Natural killer cell (primary cell): ENCODE results near the gene BHLHA15. TPM values are rescaled to one million over a fixed set of nuclear protein-coding genes. Genes with fewer than 3 reads are reported as not detected.

Experiments used
- ATAC-seq, 3 donors: fragments of 150-1000 bp in 2 of 3; fragments of 200-7000 bp in 1 of 3; cut with Tn5 transposase; 1 replicate in 1 of 3; 2 replicates in 2 of 3; pipeline ENCODE4 v1.10.0; 2021; ENCODE audit warnings: mild to moderate bottlenecking in 2 of 3, moderate library complexity in 2 of 3
- DNase-seq, 2 donors: peaks; one replicate each; pipeline versions ENCODE4 v3.0.0 to v3.0.0-alpha.2; 2013 to 2021; ENCODE audit warnings: mixed read lengths in 1 of 2
- H3K27ac ChIP-seq: one replicate; pipeline ENCODE4 v1.5.1; 2013; ENCODE audit warnings: mild to moderate bottlenecking, low read length
- H3K27me3 ChIP-seq: one replicate; pipeline ENCODE4 v1.6.1; 2013; ENCODE audit warnings: low read length; ENCODE audit not compliant: control insufficient read depth, insufficient read depth
- H3K36me3 ChIP-seq: one replicate; pipeline ENCODE4 v1.6.1; 2013; ENCODE audit warnings: low read length; ENCODE audit not compliant: control insufficient read depth, insufficient read depth
- H3K4me1 ChIP-seq: one replicate; pipeline ENCODE4 v1.6.1; 2013; ENCODE audit warnings: low read length; ENCODE audit not compliant: control insufficient read depth, insufficient read depth
- H3K4me3 ChIP-seq: one replicate; pipeline ENCODE4 v1.5.1; 2013; ENCODE audit warnings: low read length
- H3K9me3 ChIP-seq: one replicate; pipeline ENCODE4 v1.6.1; 2013; ENCODE audit warnings: low read length; ENCODE audit not compliant: control insufficient read depth, insufficient read depth
- H3K27ac Mint-ChIP-seq, 2 donors: one replicate each; pipeline ENCODE4 v1.8.0; 2022; ENCODE audit warnings: mild to moderate bottlenecking in 2 of 2, mixed read lengths in 2 of 2, moderate library complexity in 1 of 2
- H3K27me3 Mint-ChIP-seq, 2 donors: one replicate each; pipeline ENCODE4 v1.8.0; 2022; ENCODE audit warnings: low read depth in 2 of 2, mixed read lengths in 2 of 2
- H3K36me3 Mint-ChIP-seq: one replicate; pipeline ENCODE4 v1.8.0; 2022; ENCODE audit warnings: mixed read lengths
- H3K4me1 Mint-ChIP-seq, 2 donors: one replicate each; pipeline ENCODE4 v1.8.0; 2022; ENCODE audit warnings: mixed read lengths in 2 of 2
- H3K4me3 Mint-ChIP-seq: one replicate; pipeline ENCODE4 v1.8.0; 2022; ENCODE audit warnings: mild to moderate bottlenecking, moderate library complexity, mixed read lengths
- H3K9me3 Mint-ChIP-seq, 2 donors: one replicate each; pipeline ENCODE4 v1.8.0; 2022; ENCODE audit warnings: mixed read lengths in 2 of 2
- CTCF ChIP-seq: fragments of 200-600 bp; IDR thresholded peaks from one replicate; pipeline ENCODE4 v1.8.0; 2022; ENCODE audit warnings: antibody characterized with exemption
- WGBS: methylation state at CpG from one replicate; pipeline ENCODE4 v1.1.7; 2013; ENCODE audit warnings: missing lambda C conversion rate; ENCODE audit not compliant: insufficient coverage; 5-methylcytosine and 5-hydroxymethylcytosine counted together
- intact Hi-C: fragments of 100-400 bp; cut with micrococcal nuclease; formaldehyde crosslinking; loops from one replicate; pipeline ENCODE4 v1.14.2; 2022
- total RNA-seq, 4 donors: library from RNA; stranded (reverse); fragments of 120-200 nt in 1 of 4; gene quantifications; one replicate each; pipeline versions ENCODE4 v1.2.3 to v1.2.4, GENCODE V29; 2013 to 2022

BHLHA15 gene
- total RNA-seq, 3 donors from 2014 or later (not counting 1 experiment from before 2014, with no cell fraction given), result 3.3 TPM; not detected in 2

GRCh38 chr7:98210513-98211220 lies 572 bp upstream of the BHLHA15 start:
- ATAC-seq (no peak), DNase-seq (no peak)
- H3K27me3 ChIP-seq, result peaks cover 6% of the 10 kb centered on the region
- H3K36me3 ChIP-seq, result peaks cover 10% of the 10 kb centered on the region
- Mint-ChIP-seq H3K4me3 (peak overlapping the region; percentile 52), H3K36me3 (peaks cover 6% of the 10 kb centered on the region), H3K27me3 (no peaks in the 10 kb centered on the region), H3K4me1 (peaks cover 0 to 4% of the 10 kb centered on the region in 2 donors), H3K27ac (no peak overlapping the region), H3K9me3 (no peaks in the 10 kb centered on the region)
- intact Hi-C loops, result no loop called here
- WGBS, result 16% methylated on average over 35 of the region's 49 CpGs
- H3K4me1 ChIP-seq, result peaks cover 10% of the 10 kb centered on the region
- H3K9me3 ChIP-seq, result no peaks in the 10 kb centered on the region
- no peak for TF ChIP-seq CTCF
- no peak overlapping the region for H3K4me3 ChIP-seq
- H3K27ac ChIP-seq, result no peak overlapping the region

- peak overlapping the region; percentile 40 for H3K4me3 Mint-ChIP-seq
- H3K27me3 Mint-ChIP-seq, result no peaks in the 10 kb centered on the region
- no peak overlapping the region for H3K27ac Mint-ChIP-seq
- no peaks in the 10 kb centered on the region for H3K9me3 Mint-ChIP-seq
- Histone ChIP-seq H3K9me3 (no peaks in the 10 kb centered on the region), H3K4me1 (peaks cover 10% of the 10 kb centered on the region), H3K27me3 (peaks cover 6% of the 10 kb centered on the region), H3K27ac (no peak overlapping the region), H3K4me3 (no peak overlapping the region), H3K36me3 (peaks cover 4% of the 10 kb centered on the region)
- ATAC-seq, result peak in 1 of 3 donors; percentile 8
- H3K36me3 Mint-ChIP-seq, result no peaks in the 10 kb centered on the region
- DNase-seq, result no peak
- 91% methylated on average over 49 of the region's 49 CpGs for WGBS
- peaks cover 0 to 4% of the 10 kb centered on the region in 2 donors for H3K4me1 Mint-ChIP-seq
- no peak for TF ChIP-seq CTCF
- intact Hi-C loops, result no loop called here
Measured at GRCh38 chr7:98211676-98212531, 665 bp downstream of the BHLHA15 start.

- Histone ChIP-seq H3K4me3 (no peak overlapping the region), H3K27ac (no peak overlapping the region), H3K27me3 (peaks cover 6% of the 10 kb centered on the region), H3K9me3 (no peaks in the 10 kb centered on the region), H3K36me3 (no peaks in the 10 kb centered on the region), H3K4me1 (peaks cover 10% of the 10 kb centered on the region)
- no peak for TF ChIP-seq CTCF
- H3K36me3 Mint-ChIP-seq, result no peaks in the 10 kb centered on the region
- 92% methylated on average over 30 of the region's 30 CpGs for WGBS
- ATAC-seq (no peak), DNase-seq (no peak)
- intact Hi-C loops, result no loop called here
- H3K9me3 Mint-ChIP-seq, result no peaks in the 10 kb centered on the region
- no peaks in the 10 kb centered on the region for H3K27me3 Mint-ChIP-seq
- no peak overlapping the region for H3K27ac Mint-ChIP-seq
- peak overlapping the region; percentile 28 for H3K4me3 Mint-ChIP-seq
- peaks cover 0 to 4% of the 10 kb centered on the region in 2 donors for H3K4me1 Mint-ChIP-seq
Measured at GRCh38 chr7:98212532-98213041, 1.3 kb downstream of the BHLHA15 start.
